Islet precursor cell (in vitro differentiated cells): ENCODE measurements around the gene HASPIN.

ENCODE experiments used
- DNase-seq: peaks from one replicate; pipeline ENCODE4 v3.0.0-alpha.2; 2018

The HASPIN gene

GRCh38 chr17:3768769-3769168 lies 45.1 kb downstream of the HASPIN start:
- DNase-seq = no peak

GRCh38 chr17:3770466-3770865 lies 46.8 kb downstream of the HASPIN start:
- DNase-seq = no peak

- DNase-seq = no peak
These were observed 47.4 kb downstream of the HASPIN start for GRCh38 chr17:3771140-3771539.

GRCh38 chr17:3772764-3773163 lies 49.1 kb downstream of the HASPIN start:
- no peak for DNase-seq

GRCh38 chr17:3773511-3773910 lies 49.8 kb downstream of the HASPIN start:
- DNase-seq = no peak

GRCh38 chr17:3773966-3774365 lies 50.3 kb downstream of the HASPIN start:
- no peak for DNase-seq
